IPS-NIHi7 (cell line): Measurements from ENCODE around the gene AGBL4.

Experiments used
- DNase-seq: peaks from one replicate; pipeline ENCODE4 v3.0.0; 2012; ENCODE audit warnings: mixed read lengths; ENCODE audit errors: extremely low spot score

The AGBL4 gene

GRCh38 chr1:48830715-48831114, 1193.0 kb downstream of the AGBL4 start:
- DNase-seq, result no peak

GRCh38 chr1:48829446-48829845, 1194.3 kb downstream of the AGBL4 start:
- DNase-seq, result no peak

- no peak for DNase-seq
These were observed 1200.6 kb downstream of the AGBL4 start for GRCh38 chr1:48823168-48823567.

GRCh38 chr1:48820491-48820890, 1203.3 kb downstream of the AGBL4 start:
- no peak for DNase-seq

- peak; percentile 85 for DNase-seq
These were observed 1206.1 kb downstream of the AGBL4 start for GRCh38 chr1:48817505-48818114.

- DNase-seq, result no peak
These were observed 1213.0 kb downstream of the AGBL4 start for GRCh38 chr1:48810740-48811139.

- DNase-seq, result no peak
These were observed 1215.3 kb downstream of the AGBL4 start for GRCh38 chr1:48808496-48808895.

- no peak for DNase-seq
These were observed 1216.0 kb downstream of the AGBL4 start for GRCh38 chr1:48807554-48808260.

GRCh38 chr1:48803474-48803873, 1220.3 kb downstream of the AGBL4 start:
- DNase-seq, result no peak

- no peak for DNase-seq
These were observed 1228.9 kb downstream of the AGBL4 start for GRCh38 chr1:48794816-48795215.

- DNase-seq, result no peak
These were observed 1229.9 kb downstream of the AGBL4 start for GRCh38 chr1:48793863-48794262.

GRCh38 chr1:48792961-48793360, 1230.8 kb downstream of the AGBL4 start:
- DNase-seq, result no peak

- no peak for DNase-seq
These were observed 1233.4 kb downstream of the AGBL4 start for GRCh38 chr1:48790397-48790796.

GRCh38 chr1:48789903-48790302, 1233.9 kb downstream of the AGBL4 start:
- DNase-seq, result no peak

GRCh38 chr1:48785869-48786268, 1237.9 kb downstream of the AGBL4 start:
- no peak for DNase-seq

- no peak for DNase-seq
These were observed 1239.5 kb downstream of the AGBL4 start for GRCh38 chr1:48784301-48784700.

- peak; percentile 38 for DNase-seq
These were observed 1246.4 kb downstream of the AGBL4 start for GRCh38 chr1:48777219-48777895.

GRCh38 chr1:48776393-48777218, 1247.1 kb downstream of the AGBL4 start, which contains the start of gene BEND5:
BEND5 (minus strand) TSS chr1:48776891; CDS start chr1:48776831, 60 bp downstream.
- peak; percentile 89 for DNase-seq

- DNase-seq, result no peak
These were observed 1247.8 kb downstream of the AGBL4 start for GRCh38 chr1:48775831-48776392.

- DNase-seq, result no peak
These were observed 1250.6 kb downstream of the AGBL4 start for GRCh38 chr1:48773133-48773532.

GRCh38 chr1:48772211-48772610, 1251.5 kb downstream of the AGBL4 start:
- no peak for DNase-seq

GRCh38 chr1:48771561-48771960, 1252.2 kb downstream of the AGBL4 start:
- no peak for DNase-seq
